Measurements from ENCODE around the gene SLC16A5.

DNA sequence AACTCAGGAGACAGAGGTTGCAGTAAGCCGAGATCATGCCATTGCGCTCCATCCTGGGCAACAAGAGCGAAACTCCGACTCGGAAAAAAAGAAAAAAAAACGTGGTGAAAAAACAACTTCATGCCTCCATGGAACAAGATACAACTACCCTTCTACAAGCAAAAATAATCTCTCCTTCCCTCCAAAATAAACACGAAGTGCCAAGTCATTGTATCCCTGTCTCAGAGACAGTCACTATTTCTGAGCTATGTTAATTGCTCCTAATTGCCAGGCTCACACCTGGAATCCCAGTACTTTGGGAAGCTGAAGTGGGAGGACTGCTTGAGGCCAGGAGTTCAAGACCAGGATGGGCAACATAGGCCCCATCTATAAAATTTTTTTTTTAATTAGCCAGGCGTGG lies 19.0 kb upstream of the SLC16A5 start:
- TF ChIP-seq, protein P1, sequence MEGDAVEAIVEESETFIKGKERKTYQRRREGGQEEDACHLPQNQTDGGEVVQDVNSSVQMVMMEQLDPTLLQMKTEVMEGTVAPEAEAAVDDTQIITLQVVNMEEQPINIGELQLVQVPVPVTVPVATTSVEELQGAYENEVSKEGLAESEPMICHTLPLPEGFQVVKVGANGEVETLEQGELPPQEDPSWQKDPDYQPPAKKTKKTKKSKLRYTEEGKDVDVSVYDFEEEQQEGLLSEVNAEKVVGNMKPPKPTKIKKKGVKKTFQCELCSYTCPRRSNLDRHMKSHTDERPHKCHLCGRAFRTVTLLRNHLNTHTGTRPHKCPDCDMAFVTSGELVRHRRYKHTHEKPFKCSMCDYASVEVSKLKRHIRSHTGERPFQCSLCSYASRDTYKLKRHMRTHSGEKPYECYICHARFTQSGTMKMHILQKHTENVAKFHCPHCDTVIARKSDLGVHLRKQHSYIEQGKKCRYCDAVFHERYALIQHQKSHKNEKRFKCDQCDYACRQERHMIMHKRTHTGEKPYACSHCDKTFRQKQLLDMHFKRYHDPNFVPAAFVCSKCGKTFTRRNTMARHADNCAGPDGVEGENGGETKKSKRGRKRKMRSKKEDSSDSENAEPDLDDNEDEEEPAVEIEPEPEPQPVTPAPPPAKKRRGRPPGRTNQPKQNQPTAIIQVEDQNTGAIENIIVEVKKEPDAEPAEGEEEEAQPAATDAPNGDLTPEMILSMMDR (IDR thresholded peaks at IDR 0.05) = no peak
- no peak for TF ChIP-seq POLR2A (IDR thresholded peaks at IDR 0.05)
